Measurements from ENCODE around the gene FGF1. TPM values are rescaled to one million over a fixed set of nuclear protein-coding genes. Genes with fewer than 3 reads are reported as not detected.

The FGF1 gene
- total RNA-seq, 2 donors from 2014 or later = 0.77 TPM; not detected in 1

DNA sequence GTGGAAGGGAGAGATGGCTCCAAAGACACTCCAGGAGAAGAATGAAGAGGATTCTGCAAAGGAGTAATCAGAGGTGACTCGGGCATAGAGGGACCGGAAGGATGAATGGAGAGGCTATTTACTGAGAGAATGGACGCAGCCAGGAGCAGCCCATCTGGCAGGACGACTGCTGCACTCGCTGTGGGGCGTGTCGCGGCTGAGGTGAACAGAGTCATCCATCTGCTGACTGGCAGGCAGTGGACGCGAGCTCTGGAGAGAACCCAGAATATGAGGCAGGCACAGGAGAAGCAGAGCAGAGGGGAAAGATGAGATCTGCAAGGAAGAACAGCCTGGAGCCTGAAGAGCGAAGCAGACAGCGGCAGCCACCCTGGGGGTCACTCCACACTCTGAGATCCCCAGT lies 16.4 kb downstream of the FGF1 start:
- Mint-ChIP-seq H3K4me1 (peaks cover 13% of the 10 kb centered on the region), H3K4me3 (no peak overlapping the region), H3K36me3 (ENCODE audit: low read depth) (no peaks in the 10 kb centered on the region), H3K9me3 (no peaks in the 10 kb centered on the region), H3K27ac (no peak overlapping the region), H3K27me3 (ENCODE audit: insufficient read depth) (peaks cover 1% of the 10 kb centered on the region)
- WGBS, 2 experiments (ENCODE audit: insufficient coverage in 1 of 2, insufficient read length in 1 of 2) = 84 to 95% methylated on average over 7 to 12 of the region's 12 CpGs
- TF ChIP-seq, protein P1, sequence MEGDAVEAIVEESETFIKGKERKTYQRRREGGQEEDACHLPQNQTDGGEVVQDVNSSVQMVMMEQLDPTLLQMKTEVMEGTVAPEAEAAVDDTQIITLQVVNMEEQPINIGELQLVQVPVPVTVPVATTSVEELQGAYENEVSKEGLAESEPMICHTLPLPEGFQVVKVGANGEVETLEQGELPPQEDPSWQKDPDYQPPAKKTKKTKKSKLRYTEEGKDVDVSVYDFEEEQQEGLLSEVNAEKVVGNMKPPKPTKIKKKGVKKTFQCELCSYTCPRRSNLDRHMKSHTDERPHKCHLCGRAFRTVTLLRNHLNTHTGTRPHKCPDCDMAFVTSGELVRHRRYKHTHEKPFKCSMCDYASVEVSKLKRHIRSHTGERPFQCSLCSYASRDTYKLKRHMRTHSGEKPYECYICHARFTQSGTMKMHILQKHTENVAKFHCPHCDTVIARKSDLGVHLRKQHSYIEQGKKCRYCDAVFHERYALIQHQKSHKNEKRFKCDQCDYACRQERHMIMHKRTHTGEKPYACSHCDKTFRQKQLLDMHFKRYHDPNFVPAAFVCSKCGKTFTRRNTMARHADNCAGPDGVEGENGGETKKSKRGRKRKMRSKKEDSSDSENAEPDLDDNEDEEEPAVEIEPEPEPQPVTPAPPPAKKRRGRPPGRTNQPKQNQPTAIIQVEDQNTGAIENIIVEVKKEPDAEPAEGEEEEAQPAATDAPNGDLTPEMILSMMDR (conservative IDR thresholded peaks at IDR 0.05) = no peak
- H3K4me1 ChIP-seq (ENCODE audit: control insufficient read depth, insufficient read depth, low read length) = peaks cover 3% of the 10 kb centered on the region
- H3K9me3 ChIP-seq (ENCODE audit: control insufficient read depth, low read length) = no peaks in the 10 kb centered on the region
- H3K9ac ChIP-seq (ENCODE audit: extremely low read depth, low read length, poor library complexity, severe bottlenecking) = no peak overlapping the region
- H3K36me3 ChIP-seq (ENCODE audit: control insufficient read depth, insufficient read depth, low read length) = no peaks in the 10 kb centered on the region
- H3K27ac ChIP-seq (ENCODE audit: low read depth, low read length) = no peak overlapping the region
- H3K4me3 ChIP-seq (ENCODE audit: low read length) = no peak overlapping the region
- H3K27me3 ChIP-seq (ENCODE audit: control insufficient read depth, insufficient read depth, low read length, poor library complexity, severe bottlenecking) = no peaks in the 10 kb centered on the region
- DNase-seq = peak; percentile 36

DNA sequence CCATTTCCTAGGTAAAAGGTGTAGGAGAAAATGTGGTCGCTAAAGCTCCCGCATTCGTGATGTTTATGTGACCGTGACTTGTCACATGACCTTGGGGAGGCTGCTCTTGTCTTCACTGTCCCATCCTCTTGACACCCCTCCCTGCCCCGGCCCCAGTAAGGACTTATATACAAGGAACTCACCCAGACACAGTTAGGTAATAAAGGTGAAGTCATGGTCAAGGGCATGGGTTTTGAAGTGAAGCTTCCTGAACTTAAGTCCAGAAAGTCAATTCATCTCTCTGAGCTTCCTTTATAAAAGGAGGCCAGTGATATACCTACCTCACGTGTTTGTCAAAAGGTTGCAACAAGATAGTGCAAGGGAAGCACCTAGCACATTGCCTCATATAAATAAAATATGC lies 17.6 kb downstream of the FGF1 start:
- DNase-seq = no peak
- Histone ChIP-seq H3K36me3 (ENCODE audit: control insufficient read depth, insufficient read depth, low read length) (no peaks in the 10 kb centered on the region), H3K27ac (ENCODE audit: low read depth, low read length) (no peak overlapping the region), H3K4me1 (ENCODE audit: control insufficient read depth, insufficient read depth, low read length) (peaks cover 5% of the 10 kb centered on the region), H3K4me3 (ENCODE audit: low read length) (no peak overlapping the region), H3K27me3 (ENCODE audit: control insufficient read depth, insufficient read depth, low read length, poor library complexity, severe bottlenecking) (no peaks in the 10 kb centered on the region), H3K9me3 (ENCODE audit: control insufficient read depth, low read length) (no peaks in the 10 kb centered on the region), H3K9ac (ENCODE audit: extremely low read depth, low read length, poor library complexity, severe bottlenecking) (no peak overlapping the region)
- peaks cover 11% of the 10 kb centered on the region for H3K4me1 Mint-ChIP-seq
- H3K27me3 Mint-ChIP-seq (ENCODE audit: insufficient read depth) = peaks cover 1% of the 10 kb centered on the region
- no peak overlapping the region for H3K4me3 Mint-ChIP-seq
- TF ChIP-seq, protein P1 (conservative IDR thresholded peaks at IDR 0.05) = no peak
- 80 to 98% methylated on average over 1 to 6 of the region's 6 CpGs for WGBS, 2 experiments (ENCODE audit: insufficient coverage in 1 of 2, insufficient read length in 1 of 2)
- no peaks in the 10 kb centered on the region for H3K36me3 Mint-ChIP-seq (ENCODE audit: low read depth)
- H3K27ac Mint-ChIP-seq = no peak overlapping the region
- H3K9me3 Mint-ChIP-seq = no peaks in the 10 kb centered on the region

DNA sequence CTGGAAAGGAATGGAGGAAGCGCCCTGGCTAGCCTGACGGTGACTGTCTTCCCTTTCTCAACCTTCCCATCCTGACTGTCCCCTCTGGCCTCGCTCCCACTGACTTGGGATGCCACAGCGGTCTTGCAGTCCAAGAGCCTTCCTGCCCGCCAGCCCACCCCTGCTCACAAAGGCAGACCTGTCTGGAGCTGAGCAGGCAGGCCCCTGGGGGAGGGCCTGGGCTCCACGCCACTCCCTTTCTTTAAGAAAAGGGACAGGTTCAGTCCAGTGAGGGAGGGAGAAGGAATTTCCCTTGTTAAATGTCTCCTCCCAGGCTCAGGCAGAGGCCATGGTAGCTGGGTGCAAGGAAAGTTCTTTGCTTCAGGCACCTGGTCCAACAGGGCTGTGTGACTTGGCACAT lies 18.1 kb downstream of the FGF1 start:
- H3K9me3 Mint-ChIP-seq = no peaks in the 10 kb centered on the region
- Histone ChIP-seq H3K4me3 (ENCODE audit: low read length) (no peak overlapping the region), H3K9me3 (ENCODE audit: control insufficient read depth, low read length) (no peaks in the 10 kb centered on the region), H3K9ac (ENCODE audit: extremely low read depth, low read length, poor library complexity, severe bottlenecking) (no peak overlapping the region), H3K27ac (ENCODE audit: low read depth, low read length) (no peak overlapping the region), H3K4me1 (ENCODE audit: control insufficient read depth, insufficient read depth, low read length) (peaks cover 5% of the 10 kb centered on the region), H3K36me3 (ENCODE audit: control insufficient read depth, insufficient read depth, low read length) (no peaks in the 10 kb centered on the region), H3K27me3 (ENCODE audit: control insufficient read depth, insufficient read depth, low read length, poor library complexity, severe bottlenecking) (no peaks in the 10 kb centered on the region)
- WGBS, 2 experiments (ENCODE audit: insufficient coverage in 1 of 2, insufficient read length in 1 of 2) = 72 to 92% methylated on average over 2 to 6 of the region's 6 CpGs
- DNase-seq = peak; percentile 51
- H3K4me3 Mint-ChIP-seq = no peak overlapping the region
- no peak overlapping the region for H3K27ac Mint-ChIP-seq
- peaks cover 1% of the 10 kb centered on the region for H3K27me3 Mint-ChIP-seq (ENCODE audit: insufficient read depth)
- TF ChIP-seq, protein P1 (conservative IDR thresholded peaks at IDR 0.05) = no peak
- no peaks in the 10 kb centered on the region for H3K36me3 Mint-ChIP-seq (ENCODE audit: low read depth)
- H3K4me1 Mint-ChIP-seq = peaks cover 11% of the 10 kb centered on the region
